ENCODE results near the gene PLXNA2. TPM values are rescaled to one million over a fixed set of nuclear protein-coding genes. Genes with fewer than 3 reads are reported as not detected.

Gene PLXNA2
- total RNA-seq, 1 donor from 2014 or later, result 38.3 TPM

GRCh38 chr1:207996636-207997035 is 247.5 kb downstream of the PLXNA2 start:
- intact Hi-C loops (cut with DNase I), result no loop called here
- no peak for TF ChIP-seq CTCF (IDR thresholded peaks at IDR 0.05)
- TF ChIP-seq POLR2A (IDR thresholded peaks at IDR 0.05), result no peak
- TF ChIP-seq POLR2AphosphoS5 (IDR thresholded peaks at IDR 0.05; ENCODE audit: insufficient read depth in 1 of 2, low read depth in 1 of 2), result no peak
- Histone ChIP-seq H3K9me3 (no peaks in the 10 kb centered on the region), H3K27me3 (no peaks in the 10 kb centered on the region), H3K27ac (no peak overlapping the region), H3K4me3 (no peak overlapping the region), H3K4me1 (peaks cover 6% of the 10 kb centered on the region), H3K36me3 (no peaks in the 10 kb centered on the region)
- peak; percentile 6 to 25 for DNase-seq (ENCODE audit: extremely low spot score in 2 of 2)

GRCh38 chr1:207995576-207995975 is 248.6 kb downstream of the PLXNA2 start:
- Histone ChIP-seq H3K4me3 (no peak overlapping the region), H3K27me3 (no peaks in the 10 kb centered on the region), H3K27ac (no peak overlapping the region), H3K36me3 (no peaks in the 10 kb centered on the region), H3K9me3 (no peaks in the 10 kb centered on the region), H3K4me1 (peaks cover 6% of the 10 kb centered on the region)
- peak; percentile 52 to 64 for DNase-seq (ENCODE audit: extremely low spot score in 2 of 2)
- intact Hi-C loops (cut with DNase I), result no loop called here
- TF ChIP-seq CTCF (IDR thresholded peaks at IDR 0.05), result no peak
- no peak for TF ChIP-seq POLR2A (IDR thresholded peaks at IDR 0.05)
- no peak for TF ChIP-seq POLR2AphosphoS5 (IDR thresholded peaks at IDR 0.05; ENCODE audit: insufficient read depth in 1 of 2, low read depth in 1 of 2)

- Histone ChIP-seq H3K4me1 (peaks cover 6% of the 10 kb centered on the region), H3K36me3 (no peaks in the 10 kb centered on the region), H3K27me3 (no peaks in the 10 kb centered on the region), H3K27ac (no peak overlapping the region), H3K9me3 (no peaks in the 10 kb centered on the region), H3K4me3 (no peak overlapping the region)
- TF ChIP-seq POLR2A (IDR thresholded peaks at IDR 0.05), result no peak
- no peak for TF ChIP-seq CTCF (IDR thresholded peaks at IDR 0.05)
- TF ChIP-seq POLR2AphosphoS5 (IDR thresholded peaks at IDR 0.05; ENCODE audit: insufficient read depth in 1 of 2, low read depth in 1 of 2), result no peak
- DNase-seq (ENCODE audit: extremely low spot score in 2 of 2), result peak; percentile 52 to 77
- intact Hi-C loops (cut with DNase I), result no loop called here
Measured at GRCh38 chr1:207993477-207994445, 250.4 kb downstream of the PLXNA2 start.

GRCh38 chr1:207992677-207993236 is 251.4 kb downstream of the PLXNA2 start:
- H3K27me3 ChIP-seq, result no peaks in the 10 kb centered on the region
- no peaks in the 10 kb centered on the region for H3K9me3 ChIP-seq
- no peak overlapping the region for H3K27ac ChIP-seq
- no peak for TF ChIP-seq POLR2A (IDR thresholded peaks at IDR 0.05)
- no peak for TF ChIP-seq POLR2AphosphoS5 (IDR thresholded peaks at IDR 0.05; ENCODE audit: insufficient read depth in 1 of 2, low read depth in 1 of 2)
- no peak for DNase-seq (ENCODE audit: extremely low spot score in 2 of 2)
- H3K4me3 ChIP-seq, result no peak overlapping the region
- intact Hi-C loops (cut with DNase I), result no loop called here
- no peaks in the 10 kb centered on the region for H3K36me3 ChIP-seq
- H3K4me1 ChIP-seq, result peaks cover 3% of the 10 kb centered on the region

- H3K4me3 ChIP-seq, result no peak overlapping the region
- H3K27me3 ChIP-seq, result no peaks in the 10 kb centered on the region
- TF ChIP-seq CTCF (IDR thresholded peaks at IDR 0.05) (no peak), POLR2A (IDR thresholded peaks at IDR 0.05) (no peak), POLR2AphosphoS5 (IDR thresholded peaks at IDR 0.05; ENCODE audit: insufficient read depth in 1 of 2, low read depth in 1 of 2) (no peak)
- H3K27ac ChIP-seq, result no peak overlapping the region
- no peaks in the 10 kb centered on the region for H3K36me3 ChIP-seq
- intact Hi-C loops (cut with DNase I), result no loop called here
- H3K4me1 ChIP-seq, result no peaks in the 10 kb centered on the region
- no peaks in the 10 kb centered on the region for H3K9me3 ChIP-seq
- DNase-seq (ENCODE audit: extremely low spot score in 2 of 2), result peak; percentile 18 to 55
Measured at GRCh38 chr1:207991583-207992026, 252.6 kb downstream of the PLXNA2 start.

Data from vagina (tissue), 2 donors.